Mesangial cell (primary cell): ENCODE measurements around the gene IFT88. TPM values are rescaled to one million over a fixed set of nuclear protein-coding genes. Genes with fewer than 3 reads are reported as not detected.

ENCODE experiments used
- total RNA-seq: library from RNA; depleted of rRNA; stranded (reverse); fragments of >200 nt; gene quantifications from 2 replicates; pipeline ENCODE4 v1.2.3, GENCODE V29; 2015

Gene IFT88
- 4.7 and 5.9 TPM in 2 replicates for total RNA-seq

GRCh38 chr13:20566898-20567874 is at the start of gene IFT88:
Gene IFT88 (plus strand): TSS chr13:20567157. CDS start chr13:20574386, 7,229 bp downstream.

GRCh38 chr13:20525601-20526544 is 41.1 kb upstream of the IFT88 start, which contains the start of gene CRYL1:
Gene CRYL1 (minus strand): TSS chr13:20525857. CDS start chr13:20525794, 63 bp downstream.

GRCh38 chr13:20702915-20703779 is 136.2 kb downstream of the IFT88 start, which contains the start of gene IL17D:
Gene IL17D (plus strand): TSS chr13:20703699. CDS start chr13:20704002, 303 bp downstream.

Other genes starting within 250 kb of the IFT88 start
- gene CRYL1, start 41.3 kb upstream of the IFT88 start, total RNA-seq = 14.8 and 65.5 TPM in 2 replicates
- gene IL17D, start 136.5 kb downstream of the IFT88 start, total RNA-seq = 0.51 and 0.98 TPM in 2 replicates
- gene EEF1AKMT1, start 206.8 kb downstream of the IFT88 start, total RNA-seq = 7.2 and 8.1 TPM in 2 replicates